SW480 (cell line): ENCODE data around the gene SLC9A9.

ENCODE experiments used
- DNase-seq: peaks from one replicate; pipeline ENCODE4 v3.0.0-alpha.2; 2016; ENCODE audit warnings: low spot score

Gene SLC9A9

DNA sequence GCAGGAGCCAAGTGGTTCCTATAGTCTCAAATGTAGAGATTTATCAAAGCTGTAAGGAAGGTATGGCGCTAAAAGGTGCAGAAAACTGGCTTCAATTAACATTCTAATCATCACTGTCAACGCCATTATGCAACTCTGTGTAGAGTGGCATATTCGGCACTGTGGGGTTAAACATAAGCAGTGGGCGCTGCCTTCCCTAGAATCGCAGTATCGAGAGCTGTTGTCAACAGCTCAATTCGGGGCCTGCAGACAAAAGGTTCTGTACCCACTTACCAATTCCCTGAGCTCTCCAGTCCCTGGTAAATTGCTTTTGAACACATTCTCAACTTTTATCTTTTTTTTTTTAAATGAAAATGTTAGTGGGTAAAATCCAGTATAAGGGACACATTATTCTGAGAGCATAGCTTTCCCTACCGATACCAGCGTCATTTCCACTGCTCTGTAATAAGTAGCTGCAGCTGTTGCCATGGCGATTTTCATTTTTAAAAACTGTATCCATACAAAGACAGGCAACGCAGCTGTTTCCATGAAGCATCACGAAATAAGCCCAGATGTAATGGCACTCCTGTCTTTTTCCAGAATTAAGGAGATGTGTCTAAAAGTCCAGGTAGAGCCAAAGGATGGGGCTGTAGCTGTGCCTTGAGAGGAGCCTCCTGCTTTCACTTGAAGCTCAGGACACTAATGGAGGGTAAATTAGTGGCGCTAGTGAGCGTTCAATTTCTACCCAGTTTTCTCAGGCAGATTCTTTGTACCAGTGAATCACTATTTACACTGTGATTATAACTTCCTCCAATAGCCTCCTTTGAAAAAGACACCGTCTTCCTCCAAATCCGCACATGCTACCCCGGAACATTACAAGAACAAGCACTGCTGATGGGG lies 250.3 kb downstream of the SLC9A9 start:
- no peak for DNase-seq

DNA sequence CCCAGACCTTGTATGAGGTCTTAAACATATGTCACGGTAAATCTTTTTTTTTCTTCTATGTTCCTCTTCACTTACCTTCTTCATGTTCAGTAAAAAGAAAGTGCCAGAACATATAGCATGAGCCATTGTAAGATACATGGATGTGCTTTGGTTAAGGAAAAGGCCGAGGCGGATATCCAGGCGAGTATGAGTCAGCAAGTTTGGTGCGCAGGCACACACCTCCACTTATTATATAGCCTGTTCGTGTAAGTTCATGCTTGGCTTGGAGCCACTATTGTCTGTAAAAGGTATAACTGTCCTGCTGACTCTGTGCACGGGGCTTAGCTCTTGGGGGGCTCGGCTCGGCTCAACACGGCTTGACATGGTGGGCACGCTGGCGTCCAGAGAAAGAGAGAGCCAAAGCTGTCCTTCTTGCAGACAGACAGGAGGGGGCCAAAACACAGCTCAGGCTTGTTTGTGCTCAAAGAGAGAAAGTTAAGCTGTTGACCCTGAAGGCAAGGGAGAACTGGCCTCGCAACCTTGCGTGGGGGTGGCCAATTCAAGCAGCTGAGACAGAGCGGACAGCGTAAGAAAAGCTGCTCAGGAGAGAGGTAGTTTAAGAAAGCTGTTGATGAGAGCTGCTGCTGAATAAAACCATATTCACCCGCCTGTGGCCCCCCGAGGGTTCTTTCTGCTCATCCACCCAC lies 251.2 kb downstream of the SLC9A9 start:
- no peak for DNase-seq

DNA sequence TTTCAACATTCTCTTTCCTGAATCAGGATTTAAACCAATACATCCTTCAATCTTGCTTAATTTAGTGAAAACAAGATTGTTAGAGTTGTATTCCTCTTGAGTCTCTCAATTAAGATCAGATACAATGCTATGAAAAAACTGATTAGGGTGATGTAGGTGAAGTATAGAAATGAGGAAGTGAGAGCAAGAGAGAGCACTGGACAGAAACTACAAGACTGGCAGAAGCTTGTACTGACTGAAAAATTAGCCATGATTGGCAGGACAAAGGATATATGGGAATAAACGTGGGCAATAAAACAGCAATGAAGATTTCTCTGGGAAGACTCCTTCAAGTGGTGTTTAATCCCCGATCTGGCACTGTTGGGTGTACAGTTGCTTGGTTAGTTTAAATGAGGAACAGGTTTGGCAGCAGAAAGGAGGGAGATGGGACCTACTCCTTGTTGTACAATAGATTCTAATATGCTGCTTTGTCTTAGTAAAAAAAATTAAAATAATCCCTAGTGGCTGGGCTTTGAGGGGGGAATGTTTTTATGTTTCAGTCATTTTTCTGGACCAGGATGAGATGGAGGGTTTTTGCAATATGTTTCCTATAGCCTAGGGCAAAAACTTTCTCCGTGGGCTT lies 252.7 kb downstream of the SLC9A9 start:
- no peak for DNase-seq

DNA sequence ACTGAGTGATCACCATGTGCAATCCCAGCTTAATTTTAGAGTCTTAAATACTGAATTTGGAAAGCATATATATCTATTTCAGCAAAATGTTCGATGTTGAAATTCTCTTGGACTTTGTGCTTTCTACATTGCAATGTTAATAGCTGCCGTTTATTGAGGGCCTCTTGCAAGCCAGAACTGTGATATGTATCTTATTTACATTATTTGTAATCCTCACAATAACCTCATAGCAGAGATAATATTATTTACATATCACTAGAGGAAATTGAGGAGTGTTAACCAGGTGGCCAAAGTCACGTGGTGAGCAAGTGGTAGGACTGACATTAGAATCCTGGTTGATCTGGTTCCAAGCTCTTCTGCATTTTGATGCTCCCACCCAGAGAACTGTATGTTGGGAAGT lies 254.1 kb downstream of the SLC9A9 start:
- DNase-seq = no peak

DNA sequence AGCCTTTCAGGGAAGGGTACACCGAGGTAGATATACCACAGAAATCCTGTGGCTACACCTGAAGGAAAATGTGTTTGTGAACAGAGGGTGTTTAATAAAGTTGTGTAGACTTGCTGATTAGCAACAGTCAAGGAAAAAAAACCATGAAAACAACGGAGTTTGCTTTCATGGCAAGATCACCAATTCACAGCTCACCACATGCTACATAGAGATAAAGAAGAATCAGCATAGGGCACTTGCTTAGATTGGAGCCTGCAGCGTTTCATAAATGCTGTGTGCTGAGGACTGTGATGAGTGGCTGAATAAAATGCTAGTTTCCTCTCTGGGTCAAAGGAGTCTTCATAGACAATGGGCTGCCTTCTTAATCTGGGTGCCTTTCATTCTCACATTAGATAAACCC lies 257.6 kb downstream of the SLC9A9 start:
- DNase-seq = no peak

DNA sequence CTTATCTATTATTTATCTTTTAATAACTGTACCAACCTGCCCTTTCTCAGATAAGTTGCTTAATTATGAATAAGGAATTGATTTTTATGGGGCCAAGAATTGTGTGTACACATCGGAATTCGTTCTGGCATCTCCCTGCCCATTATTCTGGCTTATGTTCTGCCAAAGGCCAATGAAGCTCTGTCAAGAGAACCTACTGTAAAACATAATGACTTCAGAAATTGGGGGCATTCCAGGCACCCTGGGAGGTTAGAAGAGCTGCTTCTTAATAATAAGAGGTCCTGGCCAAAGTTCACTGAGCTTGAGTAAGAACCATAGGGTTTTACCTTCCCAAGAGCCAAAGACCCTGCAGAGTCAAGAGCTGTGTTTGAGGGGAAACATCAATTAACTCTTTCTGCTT lies 261.7 kb downstream of the SLC9A9 start:
- no peak for DNase-seq

DNA sequence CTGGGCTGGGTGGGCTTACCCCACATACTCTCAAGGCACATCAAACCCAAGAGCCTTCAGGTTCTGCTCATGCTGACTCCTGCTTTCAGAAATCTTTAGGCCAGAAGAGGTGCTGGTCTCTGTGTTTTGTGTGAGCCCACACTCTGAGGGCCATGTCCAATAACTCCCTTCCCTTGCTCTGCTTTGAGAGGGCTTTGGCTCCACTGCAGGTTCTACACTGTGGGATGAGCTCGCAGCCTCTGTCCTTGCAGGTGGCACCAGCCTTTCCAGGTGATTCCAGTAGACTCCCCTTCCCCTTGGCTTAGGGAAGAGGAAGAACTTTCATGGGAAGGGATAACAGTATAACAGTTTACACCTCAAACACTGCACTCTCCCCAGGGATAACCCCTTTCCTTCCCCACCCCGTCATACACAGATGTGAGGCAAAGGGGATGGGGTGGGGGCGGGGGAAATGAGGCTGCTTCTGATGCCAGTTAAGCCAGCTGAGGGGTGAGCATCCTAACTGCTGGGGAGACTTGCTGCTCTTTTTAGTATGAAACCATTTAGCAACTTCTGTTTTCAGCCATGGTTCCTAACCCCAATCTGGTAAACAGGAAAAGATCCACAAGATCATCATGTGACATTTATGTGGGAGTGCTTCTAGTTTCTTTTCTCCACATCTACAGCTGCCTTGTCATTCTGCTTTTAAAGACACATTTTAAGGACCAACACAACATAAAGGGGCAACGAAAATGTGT lies 262.4 kb downstream of the SLC9A9 start:
- DNase-seq = no peak

DNA sequence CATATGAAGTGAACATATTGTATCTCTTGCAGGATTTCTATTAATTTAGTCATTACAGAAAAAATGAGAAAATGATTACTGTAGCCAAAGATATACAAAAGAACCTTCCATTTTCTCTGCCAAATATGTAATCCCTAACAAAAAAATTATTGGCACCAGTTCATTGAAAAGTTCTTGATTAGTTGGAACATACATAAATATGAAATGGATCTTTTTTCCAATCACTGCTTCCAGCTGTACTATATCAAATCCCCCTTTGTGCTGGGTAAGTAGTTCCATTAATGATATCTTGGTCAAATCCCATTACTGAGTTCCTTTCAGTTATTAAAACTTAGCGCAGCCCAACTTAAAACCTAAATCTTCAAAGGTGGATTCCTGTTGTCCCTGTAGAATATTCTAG lies 263.8 kb downstream of the SLC9A9 start:
- no peak for DNase-seq

DNA sequence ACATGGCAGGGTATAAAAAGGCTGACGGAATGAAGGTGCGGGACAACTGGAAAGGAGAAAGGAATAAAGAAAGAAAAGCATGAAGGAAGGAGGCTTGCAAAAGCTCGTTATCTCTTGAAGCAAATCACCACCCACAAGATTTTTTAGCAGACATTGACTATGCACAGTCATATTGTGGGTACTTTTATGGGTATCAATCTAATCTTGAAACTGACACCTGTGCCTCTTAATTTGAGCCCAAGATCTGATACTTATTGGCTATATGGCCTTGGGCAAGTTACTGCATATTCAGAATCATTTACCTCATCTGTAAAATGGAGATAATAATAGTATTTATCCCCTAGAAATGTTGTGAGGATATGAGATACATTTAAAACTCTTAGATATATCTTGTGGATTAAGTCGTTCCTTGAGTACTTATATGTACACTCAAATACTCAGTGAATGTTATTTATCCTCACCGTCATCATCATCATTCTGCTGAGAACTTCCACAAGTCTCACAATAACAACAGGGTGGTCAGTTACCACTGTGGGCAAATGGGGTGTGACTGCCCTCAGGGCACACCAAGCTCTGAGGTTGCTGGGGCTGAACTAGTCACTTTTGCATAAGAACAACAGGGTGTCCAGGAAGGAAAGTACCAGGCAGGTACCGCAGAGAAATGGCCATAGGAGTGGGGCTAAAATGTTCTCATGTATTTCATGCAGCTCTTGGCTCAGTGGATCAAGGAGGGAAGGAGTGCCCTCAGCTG lies 266.1 kb downstream of the SLC9A9 start:
- DNase-seq = no peak

DNA sequence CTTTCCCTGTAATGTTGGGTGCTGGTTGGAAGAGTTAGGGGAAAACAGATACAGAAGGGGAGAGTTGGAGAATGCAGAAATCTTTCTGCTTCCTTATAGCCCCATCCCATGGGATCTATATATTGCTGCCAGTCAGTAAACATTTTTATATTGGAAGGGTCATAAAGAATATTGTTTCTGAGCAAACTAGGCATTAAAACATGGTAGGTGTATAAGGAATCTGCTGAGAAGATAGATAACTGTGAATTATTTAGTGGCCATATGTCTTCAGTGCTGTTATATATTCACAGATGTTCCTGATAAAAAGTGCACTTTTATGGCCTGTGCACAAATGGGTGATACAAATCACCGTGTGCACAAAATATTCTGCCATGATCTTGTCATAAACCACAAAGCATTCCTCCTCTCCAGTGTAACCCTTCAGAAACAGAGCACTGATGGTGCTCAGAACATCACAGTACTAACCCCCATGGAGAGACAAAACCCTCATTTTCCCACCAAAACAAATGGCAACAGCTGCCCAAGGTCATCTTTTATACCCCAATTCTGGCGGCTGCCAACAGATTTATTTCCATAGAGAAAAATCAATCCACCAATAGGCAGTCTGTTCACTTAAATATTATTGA lies 269.3 kb downstream of the SLC9A9 start:
- no peak for DNase-seq

DNA sequence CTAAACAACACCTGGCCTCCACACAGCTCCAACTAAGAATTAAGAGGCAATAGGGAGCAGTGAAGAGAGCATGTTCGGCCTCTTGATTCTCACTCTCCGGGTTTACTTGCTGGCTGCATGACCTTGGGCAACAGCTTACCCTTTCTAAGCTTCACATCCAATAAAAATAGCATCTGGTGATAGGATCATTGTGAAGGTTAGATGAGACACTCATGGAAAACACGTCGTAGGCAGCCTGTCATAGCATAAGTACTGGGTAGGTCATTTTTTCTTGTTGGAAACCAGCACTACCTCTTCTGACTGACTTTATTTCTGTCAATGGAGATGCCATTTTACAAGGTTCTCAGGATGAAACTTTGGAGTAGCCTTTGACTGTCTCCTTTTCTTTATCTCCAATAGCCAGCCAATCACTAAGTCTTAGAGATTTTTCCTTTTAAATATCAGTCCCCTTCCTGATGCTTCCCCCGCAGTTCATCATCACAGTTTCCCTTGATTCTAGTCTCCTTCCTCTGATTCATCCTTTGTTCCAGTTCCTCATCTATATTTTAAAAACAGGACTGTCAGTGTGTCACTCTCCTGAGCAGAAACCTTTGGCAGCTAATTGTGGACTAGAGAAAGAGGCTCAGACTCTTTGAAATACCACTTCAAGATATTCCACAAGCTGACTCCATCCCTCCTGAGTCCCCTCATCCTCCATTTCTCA lies 271.5 kb downstream of the SLC9A9 start:
- no peak for DNase-seq

DNA sequence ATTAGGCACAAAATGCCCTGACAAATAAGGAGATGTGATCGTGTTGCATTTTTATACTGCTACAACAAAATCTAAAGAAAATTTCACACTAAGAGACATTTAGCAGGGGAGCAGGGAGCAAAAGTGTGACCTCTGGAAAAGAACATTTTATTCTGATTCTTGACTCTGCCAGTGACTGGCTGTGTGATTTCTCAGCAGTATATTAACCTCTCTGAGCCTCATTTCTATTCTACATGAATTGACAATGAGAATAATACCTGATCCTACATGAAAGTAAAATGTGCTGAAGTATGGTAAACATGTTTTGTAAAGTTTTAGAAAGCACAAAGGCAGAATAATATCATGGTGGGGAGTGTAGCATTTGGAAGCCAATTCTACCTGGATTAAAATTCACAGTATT lies 273.3 kb downstream of the SLC9A9 start:
- no peak for DNase-seq

DNA sequence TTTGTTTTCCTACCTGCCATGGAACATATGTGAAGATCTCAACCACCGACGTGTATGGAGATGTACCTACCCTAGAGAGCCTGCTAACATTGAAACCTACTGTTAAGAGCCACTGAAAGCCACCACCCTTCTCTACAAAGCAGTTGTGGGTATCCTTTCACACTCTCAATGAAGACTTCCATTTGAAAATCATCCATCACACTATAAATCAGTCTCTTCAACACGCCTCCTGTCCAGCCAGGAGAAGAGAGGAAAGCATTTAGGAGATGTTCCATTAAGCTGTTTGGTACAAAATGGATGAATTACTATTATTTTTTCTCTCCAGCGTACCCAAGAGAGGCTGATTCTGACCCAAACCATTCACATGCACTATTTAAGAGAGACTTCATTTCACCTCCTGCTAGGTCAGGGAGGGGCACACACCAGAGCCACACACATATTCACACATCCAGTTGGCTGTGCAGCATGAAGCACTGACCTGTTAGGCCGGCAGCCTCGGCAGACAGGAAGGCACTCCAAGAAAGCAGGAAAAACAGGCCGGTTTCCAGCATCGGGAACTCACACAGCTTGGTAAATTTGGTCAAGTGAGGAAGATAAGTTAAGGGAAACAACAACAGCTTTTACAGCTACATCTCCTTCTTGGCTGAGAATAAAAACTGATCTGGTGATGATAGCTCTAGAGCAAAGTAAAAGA lies 274.5 kb downstream of the SLC9A9 start:
- no peak for DNase-seq

DNA sequence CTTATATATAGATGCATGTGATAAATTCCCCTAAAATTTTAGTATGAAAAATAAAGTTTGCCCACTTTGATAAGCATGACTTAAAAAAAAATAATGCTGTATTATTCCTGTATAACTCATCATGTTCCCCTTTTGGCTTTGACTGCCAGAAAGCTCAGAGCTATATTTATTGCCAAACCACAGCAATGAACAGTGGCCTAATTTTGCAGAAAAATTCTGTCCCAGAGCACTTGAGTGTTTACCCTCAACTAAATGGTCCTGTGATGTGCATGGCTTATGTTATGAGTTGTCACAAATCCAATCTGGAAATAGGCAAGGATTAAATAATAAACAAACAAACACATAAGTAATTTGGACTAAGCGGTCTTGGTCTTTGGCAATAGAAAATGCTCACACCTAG lies 276.7 kb downstream of the SLC9A9 start:
- no peak for DNase-seq

DNA sequence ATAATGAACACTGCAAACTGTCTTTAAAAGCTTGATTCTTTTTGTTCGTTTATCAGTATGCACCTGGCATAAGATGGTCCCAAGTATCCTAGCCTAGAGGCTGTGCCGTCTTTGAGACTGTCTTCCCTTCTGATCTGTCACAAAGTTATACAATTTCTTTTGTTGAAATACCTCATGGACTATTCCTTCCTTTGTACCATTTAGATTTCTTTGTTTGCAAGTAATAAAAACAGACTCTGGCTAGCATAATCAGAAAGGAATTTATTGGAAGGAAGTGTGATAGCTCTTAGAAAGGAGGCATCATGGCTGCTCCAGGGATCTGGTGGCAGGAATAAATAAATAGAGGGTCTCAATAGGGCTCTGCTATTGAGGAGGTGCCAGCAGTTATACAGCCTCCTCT lies 280.4 kb downstream of the SLC9A9 start:
- no peak for DNase-seq

DNA sequence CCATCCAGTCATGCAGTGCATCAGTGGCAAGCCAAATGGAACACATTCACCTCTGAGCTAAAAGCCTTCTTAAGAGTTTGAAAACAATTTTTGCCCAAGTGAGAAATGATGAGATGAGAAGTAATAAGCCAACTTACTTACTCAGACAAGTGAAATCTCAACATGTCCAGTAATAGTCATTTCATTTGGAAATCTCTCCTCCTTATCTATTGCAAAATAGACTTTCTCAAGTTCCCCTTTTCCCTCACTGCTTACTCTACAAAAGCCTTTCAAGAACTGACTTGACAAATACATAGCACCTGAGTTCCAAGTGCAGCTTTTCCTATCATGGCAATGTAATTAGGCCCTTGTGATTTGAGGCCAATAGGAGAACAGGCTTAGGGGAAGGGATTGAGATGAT lies 282.3 kb downstream of the SLC9A9 start:
- no peak for DNase-seq

DNA sequence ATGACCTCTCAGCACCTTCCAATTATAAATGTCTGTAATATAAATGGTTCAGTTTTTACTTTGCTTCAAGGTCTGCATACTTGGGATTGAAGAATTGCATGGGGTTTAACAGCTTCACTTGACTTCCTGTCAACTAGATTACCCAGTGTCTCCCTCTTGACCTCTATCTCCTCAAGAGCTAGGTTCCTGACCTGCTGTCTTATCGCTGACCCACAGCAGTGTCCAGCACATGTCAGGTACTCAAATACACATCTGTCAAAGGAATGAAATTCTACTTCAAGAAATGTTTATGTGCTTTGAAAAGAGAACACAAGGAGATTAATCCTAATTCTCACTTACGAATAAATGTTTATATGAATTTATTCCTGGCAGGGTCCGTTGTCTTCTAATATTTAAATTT lies 284.5 kb downstream of the SLC9A9 start:
- no peak for DNase-seq

DNA sequence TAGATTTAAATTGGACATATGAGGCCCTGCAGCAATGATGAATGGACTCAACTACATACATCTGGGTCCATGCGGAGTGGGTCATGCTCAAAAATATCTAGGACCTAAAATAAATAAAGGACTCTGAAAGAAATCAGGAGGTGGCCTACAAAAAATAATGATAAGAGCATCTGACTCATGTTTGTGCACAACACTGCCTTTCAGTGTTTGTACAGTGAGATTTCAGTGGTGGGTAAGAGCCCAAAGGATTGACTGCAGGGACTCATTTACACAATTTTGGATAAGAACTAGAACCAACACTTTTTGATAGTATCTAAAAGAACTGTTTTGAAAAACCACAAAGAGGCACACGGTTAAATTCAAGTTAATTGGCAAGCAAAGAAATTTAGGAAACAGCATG lies 285.5 kb downstream of the SLC9A9 start:
- no peak for DNase-seq

DNA sequence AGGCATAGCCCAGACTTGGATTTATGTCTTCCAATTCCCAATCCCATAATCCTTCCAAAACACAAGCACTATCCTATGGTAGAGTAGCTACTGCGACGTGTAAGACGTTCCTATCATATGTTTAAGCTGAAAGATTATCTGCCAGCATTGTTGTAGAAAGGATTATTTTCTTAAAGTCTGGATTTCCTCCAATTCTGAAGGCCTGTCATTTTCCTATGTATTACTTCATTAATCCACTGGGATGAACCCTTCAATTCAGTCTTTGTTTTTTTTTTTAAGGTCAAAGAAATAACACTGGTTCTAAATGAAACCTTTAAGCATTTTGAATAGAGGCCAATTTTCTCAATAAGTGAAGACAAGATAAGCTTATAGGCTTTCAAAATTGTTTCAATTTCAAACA lies 289.0 kb downstream of the SLC9A9 start:
- no peak for DNase-seq

DNA sequence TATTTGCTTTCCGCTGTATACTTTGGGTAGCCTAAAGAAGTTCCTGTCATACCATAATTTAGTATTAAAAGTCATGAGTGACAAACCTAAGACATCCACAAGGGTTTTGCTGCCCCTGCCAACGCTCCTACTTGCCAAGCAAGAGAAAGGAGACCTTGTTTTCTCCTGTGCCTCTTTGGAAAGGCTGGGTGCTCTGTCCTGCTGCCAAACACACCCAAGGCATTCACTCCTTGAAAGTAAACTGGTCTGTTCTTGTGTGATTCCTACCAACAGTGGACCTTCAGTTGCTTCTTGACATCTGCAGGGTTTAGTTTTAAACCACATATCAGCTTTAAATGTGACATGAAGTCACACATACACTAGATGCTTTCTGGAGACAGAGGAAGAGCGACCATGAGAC lies 295.4 kb downstream of the SLC9A9 start:
- DNase-seq = no peak
